ENCODE measurements around the gene LFNG. TPM values are rescaled to one million over a fixed set of nuclear protein-coding genes. Genes with fewer than 3 reads are reported as not detected.

LFNG gene
- total RNA-seq, 1 donor from 2014 or later, result 58.0 TPM

DNA sequence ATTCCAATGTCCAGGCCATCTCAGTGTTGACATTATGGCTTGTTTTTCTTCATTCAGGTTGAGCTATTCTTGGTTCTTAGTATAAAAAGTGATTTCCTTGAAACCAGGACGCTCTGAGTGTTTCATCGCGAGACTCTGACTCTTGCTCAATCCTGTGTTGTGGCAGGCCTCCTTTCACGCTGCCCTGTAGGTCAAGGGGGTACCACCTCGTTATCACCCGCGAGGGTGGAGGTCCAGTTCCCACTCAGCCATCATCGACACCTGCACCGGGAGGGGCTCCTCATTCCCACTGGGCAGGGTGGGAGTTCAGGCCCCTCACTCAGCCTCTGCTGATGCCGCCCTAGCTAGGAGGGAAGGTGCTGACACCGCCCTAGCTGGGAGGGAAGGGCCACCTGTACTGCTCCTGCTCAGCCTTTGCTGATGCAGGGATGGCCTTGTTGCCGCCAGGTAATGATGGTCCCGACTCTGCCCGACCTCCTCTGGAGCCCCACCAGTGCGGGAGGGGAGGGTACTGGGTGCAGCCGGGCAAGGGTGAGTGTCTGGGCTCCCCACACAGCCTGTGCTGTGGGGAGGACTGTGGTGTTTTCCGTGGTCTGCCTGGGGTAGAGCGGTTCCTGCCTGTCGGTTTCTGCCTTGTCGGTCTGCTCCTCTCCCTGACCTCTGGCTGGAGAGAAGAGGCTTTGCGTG lies 55.6 kb downstream of the LFNG start:
- Histone ChIP-seq H3K4me2 (peak overlapping the region; percentile 38), H3K36me3 (no peaks in the 10 kb centered on the region), H3K79me2 (ENCODE audit: low read depth) (no peaks in the 10 kb centered on the region), H3K27ac (no peak overlapping the region), H3K9me3 (ENCODE audit: low read depth) (no peaks in the 10 kb centered on the region), H2AFZ (replicated peaks) (no peak overlapping the region), H3K4me3 (no peak overlapping the region), H4K20me1 (ENCODE audit: low read depth) (peaks cover 6% of the 10 kb centered on the region), H3K27me3 (no peaks in the 10 kb centered on the region), H3K9ac (no peak overlapping the region), H3F3A (ENCODE audit: low read depth) (peaks cover 7% of the 10 kb centered on the region), H3K4me1 (peaks cover 9% of the 10 kb centered on the region)
- H3K9me3 Mint-ChIP-seq, result no peaks in the 10 kb centered on the region
- H3K27me3 Mint-ChIP-seq (ENCODE audit: insufficient read depth, low read depth), result no peaks in the 10 kb centered on the region
- no peak for TF ChIP-seq CTCF (IDR thresholded peaks at IDR 0.05)
- no peak for TF ChIP-seq EZH2phosphoT487 (IDR thresholded peaks at IDR 0.05)
- no peak for TF ChIP-seq EZH2 (IDR thresholded peaks at IDR 0.05)
- H3K4me3 Mint-ChIP-seq, result no peak overlapping the region
- H3K27ac Mint-ChIP-seq, result peak overlapping the region; percentile 60
- peaks cover 15% of the 10 kb centered on the region for H3K4me1 Mint-ChIP-seq
- peaks cover 21% of the 10 kb centered on the region for H3K36me3 Mint-ChIP-seq
- DNase-seq (ENCODE audit: low spot score), result no peak

DNA sequence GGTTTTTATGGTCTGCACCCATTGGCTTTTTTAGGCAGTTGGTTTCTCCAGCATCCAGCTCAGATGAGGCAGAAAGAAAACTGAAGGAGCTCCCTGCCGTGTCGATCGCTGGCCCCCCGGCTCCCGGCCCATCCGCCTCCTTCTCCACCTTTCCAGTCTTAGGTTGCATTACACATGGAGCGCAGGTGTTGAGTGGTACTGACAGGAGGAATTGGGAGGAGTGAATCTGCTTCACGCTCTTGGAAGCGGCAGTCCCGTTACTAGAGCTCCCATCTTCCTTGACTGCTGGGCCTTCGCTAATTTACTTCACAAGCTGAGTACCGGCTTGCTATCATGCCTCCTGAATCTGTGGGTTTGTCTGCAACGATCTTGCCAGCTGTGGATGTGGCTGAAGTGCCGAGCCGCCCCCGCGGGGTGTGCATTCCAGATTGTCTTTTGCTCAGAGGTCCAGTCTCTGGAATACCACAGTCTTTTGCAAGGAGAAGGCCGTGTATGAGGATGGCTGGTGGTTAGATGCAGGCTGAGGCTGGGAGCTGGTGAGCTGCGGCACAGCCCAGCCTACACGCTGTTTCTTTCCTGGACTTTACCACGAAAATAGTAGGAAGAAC lies 56.3 kb downstream of the LFNG start:
- H3K79me2 ChIP-seq (ENCODE audit: low read depth), result no peaks in the 10 kb centered on the region
- no peak overlapping the region for H3K4me3 ChIP-seq
- H3K36me3 Mint-ChIP-seq, result peaks cover 24% of the 10 kb centered on the region
- no peaks in the 10 kb centered on the region for H3K27me3 Mint-ChIP-seq (ENCODE audit: insufficient read depth, low read depth)
- H3K27ac Mint-ChIP-seq, result peak overlapping the region; percentile 80
- H3K27me3 ChIP-seq, result no peaks in the 10 kb centered on the region
- H3F3A ChIP-seq (ENCODE audit: low read depth), result peaks cover 7% of the 10 kb centered on the region
- no peak for TF ChIP-seq EZH2phosphoT487 (IDR thresholded peaks at IDR 0.05)
- no peak for TF ChIP-seq EZH2 (IDR thresholded peaks at IDR 0.05)
- no peak for TF ChIP-seq CTCF (IDR thresholded peaks at IDR 0.05)
- H3K4me2 ChIP-seq, result no peak overlapping the region
- DNase-seq (ENCODE audit: low spot score), result no peak
- H3K9me3 Mint-ChIP-seq, result no peaks in the 10 kb centered on the region
- peaks cover 6% of the 10 kb centered on the region for H4K20me1 ChIP-seq (ENCODE audit: low read depth)
- no peak overlapping the region for H3K9ac ChIP-seq
- H3K9me3 ChIP-seq (ENCODE audit: low read depth), result no peaks in the 10 kb centered on the region
- H3K4me3 Mint-ChIP-seq, result no peak overlapping the region
- H3K4me1 ChIP-seq, result peaks cover 8% of the 10 kb centered on the region
- no peak overlapping the region for H2AFZ ChIP-seq (replicated peaks)
- H3K36me3 ChIP-seq, result no peaks in the 10 kb centered on the region
- peaks cover 15% of the 10 kb centered on the region for H3K4me1 Mint-ChIP-seq
- no peak overlapping the region for H3K27ac ChIP-seq

- Histone ChIP-seq H3K27ac (no peak overlapping the region), H3K36me3 (no peaks in the 10 kb centered on the region), H3K4me1 (peaks cover 8% of the 10 kb centered on the region), H3F3A (ENCODE audit: low read depth) (peaks cover 7% of the 10 kb centered on the region), H3K27me3 (no peaks in the 10 kb centered on the region), H3K4me2 (no peak overlapping the region), H3K9ac (no peak overlapping the region), H3K4me3 (no peak overlapping the region), H3K79me2 (ENCODE audit: low read depth) (no peaks in the 10 kb centered on the region), H4K20me1 (ENCODE audit: low read depth) (peaks cover 6% of the 10 kb centered on the region), H2AFZ (replicated peaks) (no peak overlapping the region), H3K9me3 (ENCODE audit: low read depth) (no peaks in the 10 kb centered on the region)
- Mint-ChIP-seq H3K4me1 (peaks cover 15% of the 10 kb centered on the region), H3K9me3 (no peaks in the 10 kb centered on the region), H3K27me3 (ENCODE audit: insufficient read depth, low read depth) (no peaks in the 10 kb centered on the region), H3K27ac (no peak overlapping the region), H3K4me3 (no peak overlapping the region), H3K36me3 (peaks cover 24% of the 10 kb centered on the region)
- DNase-seq (ENCODE audit: low spot score), result no peak
- no peak for TF ChIP-seq EZH2 (IDR thresholded peaks at IDR 0.05)
Measured at GRCh38 chr7:2576742-2577491, 57.3 kb downstream of the LFNG start.

Small RNAs within 50 kb of the gene (microRNA-seq; reads per million reads assigned to microRNA genes)
- not detected for gene MIR4648

Small RNAs within 50 kb of the gene (small RNA-seq; reads per million reads assigned to genes)
- gene MIR4648, result 0.09 reads per million

Other genes with a start within 250 kb of the LFNG start
- gene SNX8, start 205.3 kb upstream of the LFNG start, total RNA-seq (ENCODE audit: low replicate concordance), result 3.6 and 15.0 TPM in 2 replicates
- 146 and 167 TPM in 2 replicates for gene EIF3B, start 164.9 kb upstream of the LFNG start, total RNA-seq (ENCODE audit: low replicate concordance)
- 0.43 and 7.2 TPM in 2 replicates for gene CHST12, start 116.2 kb upstream of the LFNG start, total RNA-seq (ENCODE audit: low replicate concordance)
- not detected in 2 replicates for gene GRIFIN, start 43.4 kb upstream of the LFNG start, total RNA-seq (ENCODE audit: low replicate concordance)
- 9.3 and 52.2 TPM in 2 replicates for gene BRAT1, start 35.8 kb downstream of the LFNG start, total RNA-seq (ENCODE audit: low replicate concordance)
- gene IQCE, start 39.2 kb downstream of the LFNG start, total RNA-seq (ENCODE audit: low replicate concordance), result 4.6 and 10.1 TPM in 2 replicates
- gene TTYH3, start 112.2 kb downstream of the LFNG start, total RNA-seq (ENCODE audit: low replicate concordance), result 13.2 and 60.0 TPM in 2 replicates
- 0.09 TPM in 1 of 2 replicates, not detected in the other for gene AMZ1, start 168.4 kb downstream of the LFNG start, total RNA-seq (ENCODE audit: low replicate concordance)

Data from neural progenitor cell (in vitro differentiated cells).